ENCODE data around the gene ZNHIT1.

GRCh38 chr7:101186844-101187428, 31.0 kb upstream of the ZNHIT1 start:
- TF ChIP-seq CTCF (IDR thresholded peaks at IDR 0.05) (no peak), EZH2 (IDR thresholded peaks at IDR 0.05) (no peak)
